HG03521 (cell line): ENCODE measurements around the gene BRF1.

Experiments used
- ATAC-seq: cut with Tn5 transposase; IDR thresholded peaks from one replicate; pipeline ENCODE4 v1.9.1; 2021; ENCODE audit warnings: mild to moderate bottlenecking, moderate library complexity; ENCODE audit not compliant: unreplicated experiment

Gene BRF1

GRCh38 chr14:105269405-105269804, 31.4 kb downstream of the BRF1 start:
- ATAC-seq = no peak

- ATAC-seq = no peak
Measured at GRCh38 chr14:105268736-105269354, 32.0 kb downstream of the BRF1 start.

- ATAC-seq = no peak
Measured at GRCh38 chr14:105267820-105268548, 32.8 kb downstream of the BRF1 start.

GRCh38 chr14:105261781-105262180, 39.0 kb downstream of the BRF1 start:
- no peak for ATAC-seq

GRCh38 chr14:105260959-105261358, 39.8 kb downstream of the BRF1 start:
- ATAC-seq = no peak

- no peak for ATAC-seq
Measured at GRCh38 chr14:105258846-105259245, 42.0 kb downstream of the BRF1 start.

- no peak for ATAC-seq
Measured at GRCh38 chr14:105257464-105257863, 43.3 kb downstream of the BRF1 start.

- no peak for ATAC-seq
Measured at GRCh38 chr14:105256292-105256960, 44.4 kb downstream of the BRF1 start.

GRCh38 chr14:105255021-105255507, 45.7 kb downstream of the BRF1 start:
- ATAC-seq = no peak

- ATAC-seq = no peak
Measured at GRCh38 chr14:105253329-105253682, 47.5 kb downstream of the BRF1 start.

- no peak for ATAC-seq
Measured at GRCh38 chr14:105252552-105253328, 48.1 kb downstream of the BRF1 start.

GRCh38 chr14:105251920-105252319, 48.9 kb downstream of the BRF1 start:
- ATAC-seq = no peak

GRCh38 chr14:105250986-105251385, 49.8 kb downstream of the BRF1 start:
- no peak for ATAC-seq

GRCh38 chr14:105250008-105250366, 50.8 kb downstream of the BRF1 start:
- ATAC-seq = no peak

GRCh38 chr14:105249182-105250007, 51.4 kb downstream of the BRF1 start:
- no peak for ATAC-seq

GRCh38 chr14:105248368-105249181, 52.2 kb downstream of the BRF1 start, which contains the start of gene BTBD6:
Gene BTBD6 (plus strand): TSS chr14:105248533. CDS start chr14:105248712, 179 bp downstream.
- peak; percentile 77 for ATAC-seq

- ATAC-seq = no peak
Measured at GRCh38 chr14:105247715-105248367, 53.0 kb downstream of the BRF1 start.

- no peak for ATAC-seq
Measured at GRCh38 chr14:105247026-105247425, 53.8 kb downstream of the BRF1 start.

GRCh38 chr14:105244334-105244733, 56.5 kb downstream of the BRF1 start:
- ATAC-seq = no peak
